WI38 (cell line): ENCODE measurements around the gene NR2E3.

ENCODE experiments used
- H3K4me3 ChIP-seq: 2 replicates; pipeline ENCODE4 v1.5.1; 2011; ENCODE audit warnings: low read depth, mild to moderate bottlenecking, control low read depth, low read length
- TF ChIP-seq, protein P1 (sequence below): IDR thresholded peaks from 2 replicates; pipeline ENCODE4 v1.5.1; 2012; ENCODE audit warnings: low read depth, mild to moderate bottlenecking, control low read depth, low read length

The NR2E3 gene

DNA sequence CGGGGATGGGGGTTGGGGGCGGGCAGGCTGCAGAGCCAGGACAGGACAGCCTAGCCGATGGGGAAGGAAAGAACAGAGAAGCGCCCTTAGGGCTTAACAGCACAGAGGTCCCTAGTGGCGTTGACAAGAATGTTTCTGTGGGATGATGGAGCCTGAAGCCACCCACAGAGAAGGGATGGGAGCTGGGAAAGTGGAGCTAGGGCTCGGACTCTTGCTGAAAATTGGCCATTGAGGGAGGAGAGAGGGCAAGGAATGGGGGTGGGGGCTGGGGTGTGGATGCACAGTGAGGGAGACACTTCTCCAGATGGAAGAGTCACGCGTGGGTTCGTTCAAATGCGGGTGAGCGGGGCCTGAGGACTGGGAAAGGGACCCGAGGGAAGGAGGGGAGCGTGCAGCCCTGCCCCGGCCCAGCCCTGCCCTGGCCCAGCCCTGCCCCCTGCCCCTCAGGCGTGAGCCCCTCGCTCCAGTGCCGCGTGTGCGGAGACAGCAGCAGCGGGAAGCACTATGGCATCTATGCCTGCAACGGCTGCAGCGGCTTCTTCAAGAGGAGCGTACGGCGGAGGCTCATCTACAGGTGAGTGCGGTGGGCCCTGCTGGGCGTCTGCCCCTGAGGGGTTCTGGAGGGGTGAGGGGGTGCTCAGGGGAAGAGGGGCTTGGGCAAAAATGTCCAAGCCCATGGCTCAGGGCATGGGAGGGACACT, 832 bp downstream of the NR2E3 start:
- H3K4me3 ChIP-seq, result no peak overlapping the region
- TF ChIP-seq, protein P1, sequence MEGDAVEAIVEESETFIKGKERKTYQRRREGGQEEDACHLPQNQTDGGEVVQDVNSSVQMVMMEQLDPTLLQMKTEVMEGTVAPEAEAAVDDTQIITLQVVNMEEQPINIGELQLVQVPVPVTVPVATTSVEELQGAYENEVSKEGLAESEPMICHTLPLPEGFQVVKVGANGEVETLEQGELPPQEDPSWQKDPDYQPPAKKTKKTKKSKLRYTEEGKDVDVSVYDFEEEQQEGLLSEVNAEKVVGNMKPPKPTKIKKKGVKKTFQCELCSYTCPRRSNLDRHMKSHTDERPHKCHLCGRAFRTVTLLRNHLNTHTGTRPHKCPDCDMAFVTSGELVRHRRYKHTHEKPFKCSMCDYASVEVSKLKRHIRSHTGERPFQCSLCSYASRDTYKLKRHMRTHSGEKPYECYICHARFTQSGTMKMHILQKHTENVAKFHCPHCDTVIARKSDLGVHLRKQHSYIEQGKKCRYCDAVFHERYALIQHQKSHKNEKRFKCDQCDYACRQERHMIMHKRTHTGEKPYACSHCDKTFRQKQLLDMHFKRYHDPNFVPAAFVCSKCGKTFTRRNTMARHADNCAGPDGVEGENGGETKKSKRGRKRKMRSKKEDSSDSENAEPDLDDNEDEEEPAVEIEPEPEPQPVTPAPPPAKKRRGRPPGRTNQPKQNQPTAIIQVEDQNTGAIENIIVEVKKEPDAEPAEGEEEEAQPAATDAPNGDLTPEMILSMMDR, result no peak

DNA sequence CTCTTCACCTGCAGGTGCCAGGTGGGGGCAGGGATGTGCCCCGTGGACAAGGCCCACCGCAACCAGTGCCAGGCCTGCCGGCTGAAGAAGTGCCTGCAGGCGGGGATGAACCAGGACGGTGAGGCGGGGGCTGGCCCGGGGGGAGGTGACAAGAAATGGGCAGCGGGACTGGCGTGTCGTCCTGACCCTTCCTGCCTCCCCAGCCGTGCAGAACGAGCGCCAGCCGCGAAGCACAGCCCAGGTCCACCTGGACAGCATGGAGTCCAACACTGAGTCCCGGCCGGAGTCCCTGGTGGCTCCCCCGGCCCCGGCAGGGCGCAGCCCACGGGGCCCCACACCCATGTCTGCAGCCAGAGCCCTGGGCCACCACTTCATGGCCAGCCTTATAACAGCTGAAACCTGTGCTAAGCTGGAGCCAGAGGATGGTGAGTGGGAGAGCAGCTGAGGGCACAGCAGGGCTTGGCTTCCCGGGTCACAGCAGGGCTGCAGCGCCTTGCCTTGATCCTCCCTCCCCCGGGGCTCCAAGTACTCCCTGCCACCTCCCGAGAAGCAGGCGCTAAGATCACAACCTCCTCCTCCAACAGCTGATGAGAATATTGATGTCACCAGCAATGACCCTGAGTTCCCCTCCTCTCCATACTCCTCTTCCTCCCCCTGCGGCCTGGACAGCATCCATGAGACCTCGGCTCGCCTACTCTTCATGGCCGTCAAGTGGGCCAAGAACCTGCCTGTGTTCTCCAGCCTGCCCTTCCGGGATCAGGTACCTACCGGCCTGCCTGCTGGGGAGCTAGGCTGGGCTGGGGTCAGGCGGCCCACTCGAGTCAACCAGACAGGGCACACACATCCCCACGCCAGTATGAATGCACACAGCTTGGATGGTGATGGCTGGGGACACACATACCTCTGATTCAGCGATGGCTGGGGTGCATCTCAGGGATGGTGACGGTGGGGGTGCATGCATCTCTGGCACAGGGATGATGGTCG, 1.7 kb downstream of the NR2E3 start:
- H3K4me3 ChIP-seq, result no peak overlapping the region
- TF ChIP-seq, protein P1, result no peak

DNA sequence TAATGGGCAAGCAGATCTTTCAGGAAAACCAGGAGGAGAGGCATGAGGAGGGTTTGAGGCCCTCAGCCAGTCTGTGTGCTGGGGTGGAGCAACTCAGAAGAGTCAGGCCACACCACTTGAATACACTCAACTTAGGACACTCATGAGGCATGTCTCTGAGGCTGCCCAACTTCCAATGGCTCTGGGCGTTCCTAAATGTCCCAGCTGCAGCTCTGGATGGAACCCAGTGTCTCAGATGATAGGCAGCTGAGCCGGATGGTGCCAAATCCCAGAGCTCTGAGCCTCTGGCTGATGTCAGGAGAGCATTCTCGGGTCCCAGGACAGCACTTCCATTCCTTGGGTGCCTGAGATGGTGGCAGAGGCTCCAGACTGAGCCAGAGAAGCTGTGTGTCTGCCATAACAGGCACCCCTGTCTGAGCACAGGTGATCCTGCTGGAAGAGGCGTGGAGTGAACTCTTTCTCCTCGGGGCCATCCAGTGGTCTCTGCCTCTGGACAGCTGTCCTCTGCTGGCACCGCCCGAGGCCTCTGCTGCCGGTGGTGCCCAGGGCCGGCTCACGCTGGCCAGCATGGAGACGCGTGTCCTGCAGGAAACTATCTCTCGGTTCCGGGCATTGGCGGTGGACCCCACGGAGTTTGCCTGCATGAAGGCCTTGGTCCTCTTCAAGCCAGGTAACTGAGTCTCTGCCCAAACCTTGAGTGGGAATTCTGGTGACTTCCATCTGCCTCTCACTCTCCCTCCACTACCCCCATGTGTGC, 2.8 kb downstream of the NR2E3 start:
- no peak overlapping the region for H3K4me3 ChIP-seq
- TF ChIP-seq, protein P1, result no peak

DNA sequence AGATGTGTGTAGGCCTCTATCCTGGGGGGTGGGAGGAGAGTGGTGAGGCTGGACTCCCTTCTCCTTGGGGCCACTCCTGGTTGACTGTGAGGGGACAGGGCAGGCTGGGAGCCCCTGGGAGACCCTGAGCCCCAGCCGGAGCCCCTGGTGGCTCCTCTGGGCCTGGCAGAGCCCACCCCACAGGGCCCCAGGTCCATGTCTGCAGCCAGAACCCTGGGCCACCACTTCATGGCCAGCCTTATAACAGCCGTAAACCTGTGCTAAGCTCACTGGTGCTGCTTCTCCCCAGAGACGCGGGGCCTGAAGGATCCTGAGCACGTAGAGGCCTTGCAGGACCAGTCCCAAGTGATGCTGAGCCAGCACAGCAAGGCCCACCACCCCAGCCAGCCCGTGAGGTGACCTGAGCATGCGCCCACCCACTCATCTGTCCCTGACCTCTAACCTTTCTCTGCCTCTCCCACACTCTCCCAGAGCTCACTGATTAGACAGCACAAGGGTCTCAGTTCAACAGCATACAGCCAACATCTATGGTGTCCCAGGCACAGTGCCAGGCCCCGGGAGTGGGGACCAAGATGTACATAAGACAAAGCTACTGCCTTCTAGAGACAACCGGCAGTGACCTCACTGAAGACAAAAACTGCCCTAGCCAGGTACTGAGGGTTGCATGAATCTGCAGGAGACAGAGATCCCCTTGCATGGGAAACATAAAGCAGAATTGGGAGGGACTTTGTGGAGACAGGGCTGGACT, 3.5 kb downstream of the NR2E3 start:
- TF ChIP-seq, protein P1, result no peak
- no peak overlapping the region for H3K4me3 ChIP-seq

DNA sequence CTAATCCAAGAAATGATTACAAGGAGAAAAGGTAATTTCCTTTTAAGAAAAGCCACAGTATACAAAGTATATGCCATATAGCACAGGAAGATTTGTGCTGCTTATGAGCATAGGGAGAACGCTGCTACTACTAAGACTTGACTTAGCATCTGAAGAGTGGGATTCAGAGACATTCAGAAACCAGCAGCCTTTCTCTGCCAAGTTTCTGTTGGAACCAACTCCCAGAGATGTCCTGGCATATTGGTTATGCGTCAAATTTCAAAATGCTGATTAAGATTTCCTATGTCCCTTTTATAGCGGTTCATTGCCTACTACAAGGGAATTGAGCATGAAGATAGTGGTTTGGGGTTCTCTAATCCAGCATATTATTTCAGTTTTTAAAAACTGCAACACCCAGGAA, 4.9 kb downstream of the NR2E3 start:
- TF ChIP-seq, protein P1, result no peak

DNA sequence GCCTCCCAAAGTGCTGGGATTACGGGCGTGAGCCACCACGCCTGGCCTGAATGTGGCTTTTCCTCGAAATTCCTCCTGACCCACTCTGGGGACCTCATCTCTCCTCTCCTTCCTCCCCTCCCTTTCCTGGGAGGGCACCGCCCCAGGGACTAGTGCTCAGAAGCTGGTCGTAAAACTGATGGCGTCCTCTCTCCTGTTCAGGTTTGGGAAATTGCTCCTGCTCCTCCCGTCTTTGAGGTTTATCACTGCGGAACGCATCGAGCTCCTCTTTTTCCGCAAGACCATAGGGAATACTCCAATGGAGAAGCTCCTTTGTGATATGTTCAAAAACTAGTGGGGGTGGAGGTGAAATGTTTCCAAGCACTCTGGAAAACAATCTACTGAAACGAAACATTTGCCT, 7.0 kb downstream of the NR2E3 start:
- TF ChIP-seq, protein P1, result no peak
- H3K4me3 ChIP-seq, result no peak overlapping the region

More for the DNA sequence above, 4.9 kb downstream of the NR2E3 start:
- no peak overlapping the region for H3K4me3 ChIP-seq
